HG03565 (cell line): ENCODE measurements around the gene SOX30.

Experiments
- ATAC-seq: cut with Tn5 transposase; IDR thresholded peaks from one replicate; pipeline ENCODE4 v1.9.1; 2021; ENCODE audit warnings: mild to moderate bottlenecking, moderate library complexity; ENCODE audit not compliant: unreplicated experiment

SOX30 gene

DNA sequence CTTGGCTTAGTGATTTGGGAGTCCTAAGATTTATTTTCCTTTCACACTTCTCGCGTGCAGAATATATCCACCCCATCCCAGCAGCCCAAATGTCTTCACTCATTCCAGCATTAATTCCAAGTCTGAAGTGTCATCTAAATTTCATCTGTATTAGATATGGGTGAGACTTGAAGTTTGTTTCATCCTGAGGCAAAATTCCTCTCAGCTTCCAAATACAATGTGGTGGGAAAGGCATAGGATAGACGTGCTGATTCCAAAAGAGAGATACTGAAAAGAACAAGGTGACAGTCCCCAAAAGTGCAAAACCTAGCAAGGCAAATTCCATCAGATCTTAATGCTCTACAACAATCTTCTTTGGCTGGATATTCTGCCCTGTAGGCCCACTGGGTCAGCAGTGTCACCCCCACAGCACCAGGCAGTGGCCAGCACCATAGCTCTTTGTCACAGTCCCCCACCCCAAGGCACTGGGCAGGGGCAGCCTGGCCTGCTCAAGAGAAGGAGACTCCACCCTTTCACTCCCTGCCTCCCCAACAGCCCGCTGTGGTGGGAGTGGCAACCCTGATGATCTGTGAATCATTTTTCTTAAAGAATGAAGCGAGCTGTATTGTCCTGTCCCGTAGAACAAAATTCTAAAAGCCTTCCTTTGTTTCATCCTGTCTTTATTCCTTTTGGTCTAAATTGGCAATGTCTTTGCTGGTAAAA is 74.0 kb downstream of the SOX30 start:
- no peak for ATAC-seq

- ATAC-seq, result no peak
These were observed 75.6 kb downstream of the SOX30 start for GRCh38 chr5:157576678-157577077.
